A172 (cell line): ENCODE data around the gene ADRM1. TPM values are rescaled to one million over a fixed set of nuclear protein-coding genes. Genes with fewer than 3 reads are reported as not detected.

Experiments
- DNase-seq: peaks from one replicate; pipeline ENCODE4 v3.0.0-alpha.2; 2015; ENCODE audit warnings: low spot score
- total RNA-seq: library from RNA; depleted of rRNA; stranded (reverse); fragments of >200 nt; shearing (Covaris generic); gene quantifications from 2 replicates; pipeline ENCODE4 v1.2.3, GENCODE V29; 2014; rRNA removed

The ADRM1 gene
- total RNA-seq, 1 experiment from 2014 or later, result 402 TPM

GRCh38 chr20:62354811-62355341 lies 52.1 kb downstream of the ADRM1 start:
- no peak for DNase-seq

- peak; percentile 81 for DNase-seq
Measured at GRCh38 chr20:62355516-62355877, 52.7 kb downstream of the ADRM1 start.

DNA sequence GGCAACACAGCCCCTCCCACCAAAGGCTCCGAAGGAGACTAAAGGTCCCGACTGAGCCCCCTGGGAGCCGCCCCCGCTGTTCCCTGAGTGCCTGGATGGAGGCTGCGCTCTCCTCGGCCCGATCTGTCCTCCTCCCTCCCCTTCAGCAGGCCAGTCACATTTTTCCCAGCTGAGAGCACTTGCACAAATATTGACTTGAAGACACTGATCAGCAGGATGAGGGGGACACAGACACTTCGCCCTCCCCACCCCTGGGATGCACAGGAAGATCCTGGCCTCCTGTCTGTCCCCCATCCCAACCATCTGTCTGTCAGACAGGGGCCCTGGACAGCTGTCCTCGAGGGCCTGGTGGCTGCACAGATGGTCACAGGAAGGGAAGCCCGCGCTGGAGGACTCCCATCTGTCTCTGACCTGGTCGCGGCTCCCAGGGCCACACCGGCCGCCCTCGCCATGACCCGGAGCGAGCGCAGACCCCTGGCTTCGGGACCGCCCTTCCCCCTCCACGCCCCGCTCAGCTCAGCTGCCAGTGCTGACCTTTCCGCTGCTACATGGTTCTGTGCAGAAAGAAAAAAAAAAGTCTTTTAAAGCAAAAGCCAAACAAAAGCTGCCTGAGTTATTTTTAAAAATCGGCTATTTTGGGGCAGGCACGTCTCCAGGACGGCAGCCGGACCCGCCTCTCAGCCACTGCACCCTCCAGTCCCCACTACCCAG lies 53.2 kb downstream of the ADRM1 start:
- DNase-seq, result no peak

GRCh38 chr20:62356589-62357186 lies 53.9 kb downstream of the ADRM1 start:
- no peak for DNase-seq

GRCh38 chr20:62357187-62357667 lies 54.4 kb downstream of the ADRM1 start:
- peak; percentile 95 for DNase-seq

DNA sequence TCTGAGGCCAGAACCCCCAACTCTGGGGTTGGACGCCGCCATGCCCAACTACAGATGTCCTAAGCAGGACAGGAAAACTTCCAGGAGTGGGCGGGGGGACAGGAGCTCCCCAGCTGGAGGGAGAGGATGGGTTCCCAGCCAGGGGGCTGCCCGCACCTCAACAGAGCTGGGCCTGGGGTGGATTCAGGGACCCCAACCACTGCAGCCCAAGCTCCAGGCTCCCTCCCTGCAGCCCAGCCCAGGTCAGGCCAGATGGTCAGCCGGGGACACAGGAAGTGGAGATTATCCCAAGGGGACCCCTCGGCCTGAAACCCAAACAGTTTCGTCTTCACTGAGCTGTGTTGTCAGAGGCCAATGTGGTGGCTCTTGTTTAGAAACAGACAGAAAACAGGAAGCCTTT lies 54.9 kb downstream of the ADRM1 start:
- peak; percentile 61 for DNase-seq

Other genes starting within 250 kb of the ADRM1 start
- 5.1 TPM in 2 replicates for gene TAF4, start 237.1 kb upstream of the ADRM1 start, total RNA-seq
- 45.6 and 55.0 TPM in 2 replicates for gene LSM14B, start 180.5 kb upstream of the ADRM1 start, total RNA-seq
- gene PSMA7, start 159.6 kb upstream of the ADRM1 start, total RNA-seq, result 837 and 1,013 TPM in 2 replicates
- 8.5 and 11.6 TPM in 2 replicates for gene SS18L1, start 159.2 kb upstream of the ADRM1 start, total RNA-seq
- 14.9 and 16.1 TPM in 2 replicates for gene MTG2, start 120.0 kb upstream of the ADRM1 start, total RNA-seq
- gene HRH3, start 82.7 kb upstream of the ADRM1 start, total RNA-seq, result not detected in 2 replicates
- 20.1 TPM in 2 replicates for gene OSBPL2, start 64.5 kb upstream of the ADRM1 start, total RNA-seq
- gene LAMA5, start 64.3 kb downstream of the ADRM1 start, total RNA-seq, result 63.8 and 81.2 TPM in 2 replicates
- 2,286 and 2,536 TPM in 2 replicates for gene RPS21, start 84.1 kb downstream of the ADRM1 start, total RNA-seq
- 10.4 and 12.9 TPM in 2 replicates for gene CABLES2, start 104.3 kb downstream of the ADRM1 start, total RNA-seq
- gene RBBP8NL, start 124.5 kb downstream of the ADRM1 start, total RNA-seq, result not detected in 2 replicates
- gene GATA5, start 173.0 kb downstream of the ADRM1 start, total RNA-seq, result 4.7 and 5.5 TPM in 2 replicates